HepG2 (cell line): ENCODE results near the gene TGDS. TPM values are rescaled to one million over a fixed set of nuclear protein-coding genes. Genes with fewer than 3 reads are reported as not detected.

Experiments
- ARNT2 ChIP-seq: sonication (generic); formaldehyde crosslinking; IDR thresholded peaks from 2 replicates; pipeline ENCODE4 v1.8.0; 2022; ENCODE audit warnings: mild to moderate bottlenecking, low read depth, missing genetic modification reagents, moderate library complexity
- FOXJ3 ChIP-seq: sonication (generic); formaldehyde crosslinking; IDR thresholded peaks from 2 replicates; pipeline ENCODE4 v1.4.0; 2020; ENCODE audit warnings: missing genetic modification reagents, mild to moderate bottlenecking, borderline replicate concordance
- HDAC2 ChIP-seq: sonication (generic); formaldehyde crosslinking; IDR thresholded peaks from 2 replicates; pipeline ENCODE4 v1.4.0; 2020; ENCODE audit warnings: missing genetic modification reagents
- MBNL3 ChIP-seq: fragments of 250-450 bp; sonication (Bioruptor Pico); conservative IDR thresholded peaks from 2 replicates; pipeline ENCODE4 v1.8.0; 2022; ENCODE audit warnings: mild to moderate bottlenecking, inconsistent platforms
- MIER3 ChIP-seq: IDR thresholded peaks from 2 replicates; pipeline ENCODE4 v1.6.1; 2016; ENCODE audit warnings: missing compliant biosample characterization, borderline replicate concordance
- MZF1 ChIP-seq: sonication (generic); formaldehyde crosslinking; IDR thresholded peaks from 2 replicates; pipeline ENCODE4 v1.8.1; 2023; ENCODE audit warnings: mild to moderate bottlenecking, missing genetic modification reagents, borderline replicate concordance
- PTBP1 ChIP-seq: fragments of 200-400 bp; formaldehyde crosslinking; IDR thresholded peaks from 2 replicates; pipeline ENCODE4 v1.6.1; 2018; ENCODE audit warnings: low read length, low read depth; ENCODE audit not compliant: poor library complexity, severe bottlenecking
- SMARCC2 ChIP-seq: fragments of 450-650 bp; IDR thresholded peaks from 2 replicates; pipeline ENCODE4 v1.6.1; 2017; ENCODE audit warnings: antibody characterized with exemption, mild to moderate bottlenecking
- SOX5 ChIP-seq: IDR thresholded peaks from 2 replicates; pipeline ENCODE4 v1.6.1; 2016; ENCODE audit warnings: borderline replicate concordance
- SP2 ChIP-seq: sonication (generic); formaldehyde crosslinking; IDR thresholded peaks from 2 replicates; pipeline ENCODE4 v1.5.1; 2020; ENCODE audit warnings: mild to moderate bottlenecking, missing genetic modification reagents
- SP5 ChIP-seq: IDR thresholded peaks from 2 replicates; pipeline ENCODE4 v1.6.1; 2016; ENCODE audit warnings: low read depth, borderline replicate concordance
- TERF1 ChIP-seq: sonication (generic); formaldehyde crosslinking; IDR thresholded peaks from 2 replicates; pipeline ENCODE4 v1.8.0; 2022; ENCODE audit warnings: mild to moderate bottlenecking, missing genetic modification reagents, moderate library complexity
- THAP11 ChIP-seq: IDR thresholded peaks from 2 replicates; pipeline ENCODE4 v1.6.1; 2016; ENCODE audit warnings: missing biosample characterization, missing genetic modification reagents
- ZNF317 ChIP-seq: sonication (generic); formaldehyde crosslinking; IDR thresholded peaks from 2 replicates; pipeline ENCODE4 v1.5.0; 2020; ENCODE audit warnings: mild to moderate bottlenecking, missing genetic modification reagents
- ZNF441 ChIP-seq: sonication (generic); formaldehyde crosslinking; IDR thresholded peaks from 2 replicates; pipeline ENCODE4 v1.7.0; 2021; ENCODE audit warnings: missing genetic modification reagents, borderline replicate concordance
- ZNF556 ChIP-seq: sonication (generic); formaldehyde crosslinking; IDR thresholded peaks from 2 replicates; pipeline ENCODE4 v1.4.0; 2020; ENCODE audit warnings: mild to moderate bottlenecking, missing genetic modification reagents, borderline replicate concordance
- ZNF572 ChIP-seq: sonication (generic); formaldehyde crosslinking; IDR thresholded peaks from 2 replicates; pipeline ENCODE4 v1.5.1; 2020; ENCODE audit warnings: mild to moderate bottlenecking, missing genetic modification reagents
- ZNF607 ChIP-seq: sonication (generic); formaldehyde crosslinking; IDR thresholded peaks from 2 replicates; pipeline ENCODE4 v1.5.1; 2020; ENCODE audit warnings: missing genetic modification reagents, mild to moderate bottlenecking, borderline replicate concordance
- ZNF724P ChIP-seq: sonication (generic); formaldehyde crosslinking; IDR thresholded peaks from 2 replicates; pipeline ENCODE4 v1.8.0; 2022; ENCODE audit warnings: missing genetic modification reagents, borderline replicate concordance
- ZNF761 ChIP-seq: sonication (generic); formaldehyde crosslinking; conservative IDR thresholded peaks from 2 replicates; pipeline ENCODE4 v1.4.0; 2020; ENCODE audit warnings: mild to moderate bottlenecking, missing genetic modification reagents
- ZNF782 ChIP-seq: sonication (generic); formaldehyde crosslinking; IDR thresholded peaks from 2 replicates; pipeline ENCODE4 v1.4.0; 2020; ENCODE audit warnings: missing genetic modification reagents, mild to moderate bottlenecking, borderline replicate concordance
- ZNF788 ChIP-seq: sonication (generic); formaldehyde crosslinking; IDR thresholded peaks from 2 replicates; pipeline ENCODE4 v1.5.0; 2020; ENCODE audit warnings: mild to moderate bottlenecking, missing genetic modification reagents, borderline replicate concordance
- ZZZ3 ChIP-seq: sonication (generic); formaldehyde crosslinking; IDR thresholded peaks from 2 replicates; pipeline ENCODE4 v1.4.0; 2020; ENCODE audit warnings: missing genetic modification reagents, mild to moderate bottlenecking, borderline replicate concordance
- polyA plus RNA-seq, 8 experiments: library from polyadenylated mRNA; depleted of rRNA in 3 of 8; stranded (reverse) in 7 of 8; unstranded in 1 of 8; fragments of >200 nt; fragmentation: Illumina TruSeq in 4 of 8; extraction: Trizol in 4 of 8; gene quantifications; 2 replicates each; pipeline versions ENCODE4 v1.2.1 to v1.2.3, GENCODE V29; 2011 to 2016; ENCODE audit warnings: low read depth in 4 of 8, missing spikeins in 1 of 8, mixed read lengths in 1 of 8; ENCODE audit not compliant: insufficient read depth in 1 of 8
- total RNA-seq, 5 experiments: library from RNA; depleted of rRNA; stranded (reverse); fragments of >200 nt; fragmentation: Illumina TruSeq; extraction: Trizol; gene quantifications; 2 replicates each; pipeline ENCODE4 v1.2.3, GENCODE V29; 2016; ENCODE audit warnings: low read depth in 1 of 5
- TF ChIP-seq, protein P1 (sequence below): sonication (generic); formaldehyde crosslinking; IDR thresholded peaks from 2 replicates; pipeline ENCODE4 v1.5.1; 2020; ENCODE audit warnings: mild to moderate bottlenecking, missing genetic modification reagents, moderate library complexity
- TF ChIP-seq, protein P2 (sequence below): sonication (generic); formaldehyde crosslinking; IDR thresholded peaks from 2 replicates; pipeline ENCODE4 v1.4.0; 2020; ENCODE audit warnings: missing genetic modification reagents
- TF ChIP-seq, protein P3 (sequence below): sonication (generic); formaldehyde crosslinking; IDR thresholded peaks from 2 replicates; pipeline ENCODE4 v1.5.0; 2020; ENCODE audit warnings: mild to moderate bottlenecking, missing genetic modification reagents, moderate library complexity

TGDS gene
- total and polyA plus RNA-seq, 2 of the 13 experiments (the other 11 are each of a cell fraction or from before 2014, with no cell fraction given): 15.5 to 17.9 TPM

DNA sequence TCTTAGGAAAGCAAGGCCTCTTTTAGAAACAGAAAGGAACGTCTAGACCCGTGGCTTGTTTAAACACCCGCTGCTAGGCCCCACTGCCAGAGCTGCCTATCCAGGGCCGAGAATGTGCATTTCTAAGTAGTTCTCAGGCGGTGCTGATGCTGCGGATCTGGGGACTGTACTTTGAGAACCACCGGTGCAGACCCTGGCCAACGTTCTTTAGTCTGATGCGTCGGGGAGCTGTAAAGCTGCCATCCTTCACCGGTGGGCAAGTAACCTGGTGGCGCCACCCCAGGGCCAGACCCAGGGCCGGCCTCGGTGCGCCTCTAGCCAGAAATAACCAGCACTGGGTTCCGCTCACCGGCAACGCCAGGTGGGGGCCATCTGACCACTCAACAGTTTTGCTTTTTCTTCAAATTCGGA lies 47.1 kb downstream of the TGDS start (continued):
- TF ChIP-seq TERF1 (no peak), ZNF724P (no peak), ZNF761 (no peak), HDAC2 (no peak), MZF1 (CRISPR knock-in tag) (no peak), MIER3 (CRISPR knock-in tag) (peak; percentile 2; the same call in 1 of the 2 replicates), ZNF782 (CRISPR knock-in tag) (0 out of 2 replicates have a peak, but pooled peaks have one; percentile 5), SP5 (CRISPR knock-in tag) (no peak), PTBP1 (no peak), THAP11 (CRISPR knock-in tag) (no peak), ZNF607 (CRISPR knock-in tag) (no peak), ZZZ3 (CRISPR knock-in tag) (0 out of 2 replicates have a peak, but pooled peaks have one; percentile 22), SMARCC2 (no peak), ARNT2 (CRISPR knock-in tag) (0 out of 2 replicates have a peak, but pooled peaks have one; percentile 8), ZNF317 (CRISPR knock-in tag) (no peak), SP2 (no peak), ZNF556 (CRISPR knock-in tag) (no peak), MBNL3 (CRISPR knock-in tag) (no peak), ZNF788 (CRISPR knock-in tag) (0 out of 2 replicates have a peak, but pooled peaks have one; percentile 40), ZNF572 (0 out of 2 replicates have a peak, but pooled peaks have one; percentile 27), ZNF441 (CRISPR knock-in tag) (peak; percentile 32; the same call in 1 of the 2 replicates), FOXJ3 (CRISPR knock-in tag) (no peak), SOX5 (CRISPR knock-in tag) (0 out of 2 replicates have a peak, but pooled peaks have one; percentile 5)
- TF ChIP-seq, protein P1, sequence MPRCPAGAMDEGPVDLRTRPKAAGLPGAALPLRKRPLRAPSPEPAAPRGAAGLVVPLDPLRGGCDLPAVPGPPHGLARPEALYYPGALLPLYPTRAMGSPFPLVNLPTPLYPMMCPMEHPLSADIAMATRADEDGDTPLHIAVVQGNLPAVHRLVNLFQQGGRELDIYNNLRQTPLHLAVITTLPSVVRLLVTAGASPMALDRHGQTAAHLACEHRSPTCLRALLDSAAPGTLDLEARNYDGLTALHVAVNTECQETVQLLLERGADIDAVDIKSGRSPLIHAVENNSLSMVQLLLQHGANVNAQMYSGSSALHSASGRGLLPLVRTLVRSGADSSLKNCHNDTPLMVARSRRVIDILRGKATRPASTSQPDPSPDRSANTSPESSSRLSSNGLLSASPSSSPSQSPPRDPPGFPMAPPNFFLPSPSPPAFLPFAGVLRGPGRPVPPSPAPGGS (CRISPR knock-in tag): no peak
- TF ChIP-seq, protein P2, sequence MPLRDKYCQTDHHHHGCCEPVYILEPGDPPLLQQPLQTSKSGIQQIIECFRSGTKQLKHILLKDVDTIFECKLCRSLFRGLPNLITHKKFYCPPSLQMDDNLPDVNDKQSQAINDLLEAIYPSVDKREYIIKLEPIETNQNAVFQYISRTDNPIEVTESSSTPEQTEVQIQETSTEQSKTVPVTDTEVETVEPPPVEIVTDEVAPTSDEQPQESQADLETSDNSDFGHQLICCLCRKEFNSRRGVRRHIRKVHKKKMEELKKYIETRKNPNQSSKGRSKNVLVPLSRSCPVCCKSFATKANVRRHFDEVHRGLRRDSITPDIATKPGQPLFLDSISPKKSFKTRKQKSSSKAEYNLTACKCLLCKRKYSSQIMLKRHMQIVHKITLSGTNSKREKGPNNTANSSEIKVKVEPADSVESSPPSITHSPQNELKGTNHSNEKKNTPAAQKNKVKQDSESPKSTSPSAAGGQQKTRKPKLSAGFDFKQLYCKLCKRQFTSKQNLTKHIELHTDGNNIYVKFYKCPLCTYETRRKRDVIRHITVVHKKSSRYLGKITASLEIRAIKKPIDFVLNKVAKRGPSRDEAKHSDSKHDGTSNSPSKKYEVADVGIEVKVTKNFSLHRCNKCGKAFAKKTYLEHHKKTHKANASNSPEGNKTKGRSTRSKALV: peak; percentile 65; the same call in 1 of the 2 replicates
- TF ChIP-seq, protein P3, sequence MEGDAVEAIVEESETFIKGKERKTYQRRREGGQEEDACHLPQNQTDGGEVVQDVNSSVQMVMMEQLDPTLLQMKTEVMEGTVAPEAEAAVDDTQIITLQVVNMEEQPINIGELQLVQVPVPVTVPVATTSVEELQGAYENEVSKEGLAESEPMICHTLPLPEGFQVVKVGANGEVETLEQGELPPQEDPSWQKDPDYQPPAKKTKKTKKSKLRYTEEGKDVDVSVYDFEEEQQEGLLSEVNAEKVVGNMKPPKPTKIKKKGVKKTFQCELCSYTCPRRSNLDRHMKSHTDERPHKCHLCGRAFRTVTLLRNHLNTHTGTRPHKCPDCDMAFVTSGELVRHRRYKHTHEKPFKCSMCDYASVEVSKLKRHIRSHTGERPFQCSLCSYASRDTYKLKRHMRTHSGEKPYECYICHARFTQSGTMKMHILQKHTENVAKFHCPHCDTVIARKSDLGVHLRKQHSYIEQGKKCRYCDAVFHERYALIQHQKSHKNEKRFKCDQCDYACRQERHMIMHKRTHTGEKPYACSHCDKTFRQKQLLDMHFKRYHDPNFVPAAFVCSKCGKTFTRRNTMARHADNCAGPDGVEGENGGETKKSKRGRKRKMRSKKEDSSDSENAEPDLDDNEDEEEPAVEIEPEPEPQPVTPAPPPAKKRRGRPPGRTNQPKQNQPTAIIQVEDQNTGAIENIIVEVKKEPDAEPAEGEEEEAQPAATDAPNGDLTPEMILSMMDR: peak; percentile 68
